Activated T-cell treated with anti-CD3 and anti-CD28 coated beads for 24 hours (primary cell): ENCODE measurements around the gene SIX3.

Experiments
- DNase-seq: peaks from one replicate; pipeline ENCODE4 v3.0.0-alpha.2; 2020; ENCODE audit warnings: low read depth

The SIX3 gene

GRCh38 chr2:44943693-44944101, 2.2 kb downstream of the SIX3 start:
- DNase-seq: no peak

- no peak for DNase-seq
Measured at GRCh38 chr2:44944102-44944951, 2.8 kb downstream of the SIX3 start.

GRCh38 chr2:44944952-44945612, 3.6 kb downstream of the SIX3 start:
- no peak for DNase-seq

GRCh38 chr2:44945676-44946371, 4.3 kb downstream of the SIX3 start:
- DNase-seq: no peak

- DNase-seq: no peak
Measured at GRCh38 chr2:44946372-44947027, 5.0 kb downstream of the SIX3 start.

- no peak for DNase-seq
Measured at GRCh38 chr2:44947028-44947375, 5.5 kb downstream of the SIX3 start.

GRCh38 chr2:44948565-44949328, 7.2 kb downstream of the SIX3 start:
- DNase-seq: no peak

- DNase-seq: no peak
Measured at GRCh38 chr2:44949329-44950151, 8.0 kb downstream of the SIX3 start.

- no peak for DNase-seq
Measured at GRCh38 chr2:44950646-44951045, 9.1 kb downstream of the SIX3 start.

GRCh38 chr2:44951124-44951523, 9.6 kb downstream of the SIX3 start:
- no peak for DNase-seq

GRCh38 chr2:44951714-44952113, 10.2 kb downstream of the SIX3 start:
- DNase-seq: no peak

- DNase-seq: no peak
Measured at GRCh38 chr2:44952143-44952805, 10.8 kb downstream of the SIX3 start.

- no peak for DNase-seq
Measured at GRCh38 chr2:44952806-44953498, 11.4 kb downstream of the SIX3 start.

- no peak for DNase-seq
Measured at GRCh38 chr2:44953499-44953883, 12.0 kb downstream of the SIX3 start.

- no peak for DNase-seq
Measured at GRCh38 chr2:44954447-44954888, 13.0 kb downstream of the SIX3 start.

GRCh38 chr2:44954889-44955592, 13.5 kb downstream of the SIX3 start:
- DNase-seq: no peak

GRCh38 chr2:44955593-44956392, 14.3 kb downstream of the SIX3 start:
- DNase-seq: peak; percentile 70

- DNase-seq: no peak
Measured at GRCh38 chr2:44956843-44957242, 15.3 kb downstream of the SIX3 start.
